GM18870 (cell line): Measurements from ENCODE around the gene PARD3B.

Source experiments
- ATAC-seq: cut with Tn5 transposase; IDR thresholded peaks from one replicate; pipeline ENCODE4 v1.9.1; 2021; ENCODE audit warnings: moderate library complexity; ENCODE audit not compliant: unreplicated experiment

PARD3B gene

GRCh38 chr2:205574001-205574400, 1028.7 kb downstream of the PARD3B start:
- no peak for ATAC-seq

GRCh38 chr2:205579335-205579734, 1034.1 kb downstream of the PARD3B start:
- ATAC-seq, result no peak

- ATAC-seq, result no peak
Measured at GRCh38 chr2:205580212-205580987, 1035.1 kb downstream of the PARD3B start.

GRCh38 chr2:205582366-205582765, 1037.1 kb downstream of the PARD3B start:
- no peak for ATAC-seq

- no peak for ATAC-seq
Measured at GRCh38 chr2:205585449-205586383, 1040.4 kb downstream of the PARD3B start.

GRCh38 chr2:205586626-205587025, 1041.4 kb downstream of the PARD3B start:
- ATAC-seq, result no peak

GRCh38 chr2:205589479-205589878, 1044.2 kb downstream of the PARD3B start:
- ATAC-seq, result no peak

GRCh38 chr2:205590759-205591158, 1045.5 kb downstream of the PARD3B start:
- no peak for ATAC-seq

- ATAC-seq, result no peak
Measured at GRCh38 chr2:205593891-205594290, 1048.6 kb downstream of the PARD3B start.

GRCh38 chr2:205596581-205596980, 1051.3 kb downstream of the PARD3B start:
- ATAC-seq, result no peak

GRCh38 chr2:205605638-205606304, 1060.5 kb downstream of the PARD3B start:
- ATAC-seq, result no peak

GRCh38 chr2:205607146-205607545, 1061.9 kb downstream of the PARD3B start:
- ATAC-seq, result no peak

- no peak for ATAC-seq
Measured at GRCh38 chr2:205609113-205609512, 1063.8 kb downstream of the PARD3B start.

GRCh38 chr2:205610437-205610836, 1065.2 kb downstream of the PARD3B start:
- no peak for ATAC-seq

GRCh38 chr2:205612636-205613035, 1067.4 kb downstream of the PARD3B start:
- no peak for ATAC-seq

GRCh38 chr2:205613970-205614559, 1068.8 kb downstream of the PARD3B start:
- ATAC-seq, result no peak

GRCh38 chr2:205614965-205615364, 1069.7 kb downstream of the PARD3B start:
- ATAC-seq, result no peak

- ATAC-seq, result no peak
Measured at GRCh38 chr2:205617905-205618304, 1072.6 kb downstream of the PARD3B start.

GRCh38 chr2:205619600-205619999, 1074.3 kb downstream of the PARD3B start:
- ATAC-seq, result no peak

GRCh38 chr2:205627085-205627484, 1081.8 kb downstream of the PARD3B start:
- no peak for ATAC-seq

- no peak for ATAC-seq
Measured at GRCh38 chr2:205628422-205628821, 1083.1 kb downstream of the PARD3B start.
